ENCODE measurements around the gene C19orf38.

C19orf38 gene

GRCh38 chr19:10848230-10848856 lies at the start of gene C19orf38:
TSS of gene C19orf38 (plus strand) at chr19:10848415. CDS start at chr19:10848509, 94 bp downstream.
- DNase-seq: peak; percentile 28
- ATAC-seq: peak; percentile 57

DNA sequence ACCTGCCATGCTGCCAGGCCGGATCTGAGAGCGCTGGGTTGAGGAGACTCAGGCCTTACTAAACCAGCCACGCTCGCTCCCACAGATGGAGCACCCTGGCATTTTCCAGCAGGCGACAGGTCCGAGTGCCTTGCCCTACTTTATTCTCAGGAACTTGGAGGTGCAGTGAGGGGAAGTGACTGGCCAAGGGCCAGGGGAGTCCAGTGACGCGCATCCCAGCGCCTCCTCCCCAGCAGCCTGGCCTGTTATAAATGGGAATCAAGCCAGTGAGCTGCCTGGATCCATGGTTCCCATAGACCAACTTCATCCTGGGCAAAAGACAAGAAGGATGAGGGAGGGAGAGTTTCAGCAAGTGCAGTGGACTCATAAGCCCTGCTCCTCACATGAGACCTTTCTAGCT lies 47.7 kb upstream of the C19orf38 start:
- no peak for DNase-seq
- ATAC-seq: no peak

DNA sequence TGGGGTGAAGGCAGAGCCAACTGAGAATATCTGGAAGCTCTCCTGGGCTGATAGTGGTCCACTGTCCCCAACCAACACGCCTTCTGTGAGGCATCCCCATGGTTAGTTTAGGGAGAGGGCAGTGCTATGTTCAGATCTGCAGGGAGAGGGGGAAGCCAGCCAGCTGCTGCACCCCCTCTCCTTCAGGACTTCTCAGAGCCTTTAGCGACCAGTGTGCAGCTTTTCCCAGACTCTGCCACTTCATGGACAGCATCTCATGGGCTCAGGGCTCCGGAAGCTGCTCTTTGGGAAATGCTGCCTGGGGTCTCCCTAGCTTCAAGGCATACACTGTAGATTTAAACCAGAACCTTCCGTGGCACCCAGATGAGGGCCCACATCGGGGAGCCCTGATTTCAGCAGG lies 45.7 kb upstream of the C19orf38 start:
- no peak for ATAC-seq
- DNase-seq: no peak

GRCh38 chr19:10803252-10803651 lies 45.0 kb upstream of the C19orf38 start:
- no peak for DNase-seq
- ATAC-seq: no peak

GRCh38 chr19:10805065-10805757 lies 43.0 kb upstream of the C19orf38 start:
- DNase-seq (no peak), ATAC-seq (no peak)

GRCh38 chr19:10805758-10806247 lies 42.4 kb upstream of the C19orf38 start:
- ATAC-seq: no peak
- DNase-seq: no peak

- peak; percentile 30 for DNase-seq
- ATAC-seq: peak; percentile 53
Observed at GRCh38 chr19:10808937-10809649, 39.1 kb upstream of the C19orf38 start.

GRCh38 chr19:10809651-10810285 lies 38.4 kb upstream of the C19orf38 start:
- DNase-seq (no peak), ATAC-seq (no peak)

DNA sequence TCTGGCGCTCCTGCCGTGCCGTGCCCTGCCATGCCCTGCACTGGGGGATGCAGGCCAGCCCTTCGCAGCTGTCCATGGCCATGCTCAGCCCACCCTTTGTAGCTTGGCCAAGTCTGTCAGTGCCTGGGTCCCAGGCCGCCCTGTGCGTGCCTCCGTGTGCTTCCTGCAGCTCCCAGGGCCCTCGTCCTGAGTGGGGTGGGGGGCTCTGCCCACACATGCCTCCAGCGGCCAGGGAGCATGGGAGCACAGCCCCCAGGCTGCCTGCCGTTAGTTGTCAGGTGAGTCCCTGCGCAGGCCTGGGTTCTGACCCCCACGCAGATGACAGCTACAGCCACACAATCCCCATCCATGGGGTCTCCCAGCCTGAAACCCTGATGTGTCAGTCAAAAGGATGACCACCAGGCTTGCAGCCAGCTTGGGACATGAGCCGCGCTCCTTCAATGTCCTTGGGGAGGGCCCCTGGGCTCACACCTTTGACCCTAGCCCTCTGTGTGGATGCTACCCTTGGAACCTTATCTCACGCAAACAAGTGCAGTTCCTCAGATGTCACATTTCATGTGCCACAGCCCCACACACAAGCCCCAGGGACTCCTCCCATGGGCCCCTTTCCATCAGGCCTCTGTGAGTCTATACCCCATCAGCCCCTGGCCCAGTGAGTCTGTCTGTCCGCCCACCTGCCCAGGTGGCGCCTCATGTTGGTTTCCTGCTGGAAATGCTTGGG lies 36.7 kb upstream of the C19orf38 start:
- DNase-seq (no peak), ATAC-seq (no peak)

DNA sequence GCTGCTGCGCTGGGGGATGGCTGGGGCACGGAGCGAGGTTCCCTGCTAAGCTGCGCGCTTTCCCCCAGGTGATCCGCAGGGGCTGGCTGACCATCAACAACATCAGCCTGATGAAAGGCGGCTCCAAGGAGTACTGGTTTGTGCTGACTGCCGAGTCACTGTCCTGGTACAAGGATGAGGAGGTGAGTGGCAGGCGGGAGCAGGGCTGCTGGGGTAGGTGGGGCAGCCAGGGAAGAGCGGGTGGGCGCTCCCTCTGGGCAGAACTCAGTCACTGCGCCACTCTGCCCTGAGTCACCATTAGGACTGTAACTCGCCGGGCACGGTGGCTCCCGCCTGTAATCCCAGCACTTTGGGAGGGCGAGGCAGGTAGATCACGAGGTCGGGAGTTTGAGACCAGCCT lies 36.0 kb upstream of the C19orf38 start:
- ATAC-seq (no peak), DNase-seq (no peak)

- peak; percentile 62 for ATAC-seq
Observed at GRCh38 chr19:10812902-10813404, 35.3 kb upstream of the C19orf38 start.

DNA sequence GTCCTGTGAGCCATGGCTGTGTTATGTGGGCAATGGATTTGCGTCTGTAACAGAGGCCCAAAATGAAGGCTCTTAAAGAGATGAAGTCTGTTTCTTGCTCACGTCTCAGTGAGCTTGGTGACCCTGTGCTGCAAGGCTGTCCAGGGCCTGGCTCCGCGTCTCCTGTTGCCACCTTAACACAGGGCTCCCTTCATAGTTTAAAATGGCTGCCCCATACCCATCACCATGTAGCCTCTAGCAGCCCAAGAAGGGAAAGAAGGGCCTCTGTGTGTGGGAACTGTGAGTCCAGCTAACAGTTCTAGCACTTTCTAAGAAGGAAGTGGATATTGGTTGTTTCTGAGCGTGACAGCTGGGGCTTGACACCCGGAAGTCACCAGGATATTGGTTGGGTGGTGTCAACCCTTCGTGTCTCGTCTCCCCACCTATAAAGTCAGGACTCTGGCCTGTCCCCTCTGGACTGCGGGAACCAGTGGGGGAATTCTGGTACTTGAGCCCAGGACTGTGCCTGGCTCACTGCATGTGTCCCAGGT lies 33.1 kb upstream of the C19orf38 start:
- no peak for ATAC-seq
- DNase-seq: no peak

More at GRCh38 chr19:10812902-10813404, 35.3 kb upstream of the C19orf38 start:
- DNase-seq: peak; percentile 55

- ATAC-seq: no peak
- no peak for DNase-seq
Observed at GRCh38 chr19:10815969-10816644, 32.1 kb upstream of the C19orf38 start.

DNA sequence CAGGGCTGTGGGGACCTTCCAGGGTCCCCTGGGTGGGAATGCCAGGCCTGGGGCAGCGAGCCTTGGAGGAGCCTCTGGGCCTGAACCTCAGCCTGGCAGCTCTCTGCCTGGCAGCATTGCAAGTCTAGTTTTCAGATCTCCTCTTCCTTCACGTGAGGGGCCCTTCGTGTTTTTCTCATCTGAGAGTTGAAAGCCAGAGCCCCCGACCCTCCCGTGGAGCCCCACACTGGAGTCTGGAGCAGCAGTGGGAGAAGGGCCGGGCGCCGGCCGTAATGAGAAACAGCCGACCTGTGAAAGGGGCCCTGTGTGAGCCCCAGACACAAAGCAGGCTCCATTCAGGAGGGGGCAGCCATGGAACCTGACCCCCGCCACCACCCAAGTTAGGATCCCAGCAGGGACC lies 31.5 kb upstream of the C19orf38 start:
- DNase-seq: no peak
- ATAC-seq: no peak

GRCh38 chr19:10817291-10818038 lies 30.8 kb upstream of the C19orf38 start:
- ATAC-seq (no peak), DNase-seq (no peak)

DNA sequence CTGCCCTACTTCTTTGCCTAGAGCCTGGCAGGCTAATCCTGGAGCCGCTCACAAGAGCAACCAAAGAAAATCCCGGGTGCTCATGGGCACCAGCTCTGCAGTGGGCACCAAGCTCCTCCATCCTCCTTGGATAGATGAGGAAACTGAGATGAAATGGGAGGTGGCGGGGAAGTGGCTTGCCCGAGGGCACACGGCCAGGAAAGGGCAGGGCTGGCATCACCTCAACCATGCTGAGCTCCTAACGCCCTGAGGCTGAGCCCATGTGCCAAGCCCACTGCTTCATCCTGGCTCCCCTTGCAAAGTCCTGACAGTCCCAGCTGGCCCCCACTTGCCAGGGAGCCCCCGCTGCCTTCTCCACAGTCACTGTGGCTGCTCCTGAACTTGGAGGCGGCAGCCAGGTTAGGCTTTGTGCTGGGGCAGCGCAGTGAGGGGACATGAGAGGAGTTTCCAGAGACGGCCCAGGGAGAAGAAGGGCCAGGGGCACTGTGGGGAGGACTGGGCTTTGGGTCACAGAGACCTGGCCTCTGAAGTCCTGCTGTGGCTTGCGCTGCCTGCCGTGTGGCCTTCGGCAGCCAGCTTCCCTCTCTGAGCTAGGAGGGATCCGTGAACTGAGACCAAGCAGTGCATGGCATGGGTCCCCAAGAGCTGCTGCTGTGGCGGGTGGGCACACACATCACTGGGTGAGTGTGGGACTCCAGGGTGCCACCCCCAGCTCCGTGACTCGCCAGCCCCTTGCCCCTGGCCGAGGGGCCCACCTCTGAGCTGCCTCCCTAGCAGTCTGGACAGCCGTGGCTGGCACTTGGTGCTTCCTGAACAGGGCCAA lies 29.7 kb upstream of the C19orf38 start:
- DNase-seq: no peak
- ATAC-seq: no peak

DNA sequence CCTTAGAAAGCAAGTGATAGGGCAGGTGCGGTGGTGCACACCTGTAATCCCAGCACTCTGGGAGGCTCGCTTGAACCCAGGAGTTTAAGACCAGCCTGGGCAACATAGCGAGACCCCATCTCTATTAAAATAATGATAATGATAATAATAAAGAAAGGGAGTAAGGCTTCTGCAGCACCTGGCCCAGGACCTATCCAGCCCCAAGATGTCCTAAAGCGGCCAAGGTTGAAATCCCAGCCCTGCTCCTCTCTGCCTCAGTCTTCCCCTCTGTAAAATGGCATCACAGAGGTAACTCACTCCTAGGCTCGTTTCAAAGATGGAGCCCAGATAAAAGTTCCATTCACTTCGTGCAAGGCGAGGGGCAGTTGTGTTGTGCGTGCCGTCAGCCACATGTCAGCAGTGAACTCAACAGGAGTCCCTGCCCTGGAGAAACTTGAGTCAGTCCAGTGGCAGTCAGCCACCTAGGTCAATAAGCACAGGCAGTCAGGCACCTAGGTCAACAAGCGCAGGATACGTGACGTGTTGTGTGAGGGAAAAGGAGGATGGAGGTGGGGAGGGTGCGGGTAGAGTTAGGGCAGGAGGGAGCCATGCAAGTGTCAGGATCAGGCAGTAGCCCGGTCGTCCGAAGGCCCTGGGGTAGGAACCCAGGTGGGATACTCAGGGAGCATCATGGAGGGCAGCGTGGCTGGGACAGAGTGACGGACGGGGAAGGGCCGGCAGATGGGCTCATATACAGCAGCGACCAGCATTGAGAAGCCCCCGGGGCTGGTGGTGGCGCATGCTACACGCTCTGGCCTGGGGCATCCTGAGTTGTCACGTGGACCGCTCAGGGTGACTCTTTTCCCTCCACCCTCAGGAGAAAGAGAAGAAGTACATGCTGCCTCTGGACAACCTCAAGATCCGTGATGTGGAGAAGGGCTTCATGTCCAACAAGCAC lies 28.8 kb upstream of the C19orf38 start:
- DNase-seq (no peak), ATAC-seq (no peak)

DNA sequence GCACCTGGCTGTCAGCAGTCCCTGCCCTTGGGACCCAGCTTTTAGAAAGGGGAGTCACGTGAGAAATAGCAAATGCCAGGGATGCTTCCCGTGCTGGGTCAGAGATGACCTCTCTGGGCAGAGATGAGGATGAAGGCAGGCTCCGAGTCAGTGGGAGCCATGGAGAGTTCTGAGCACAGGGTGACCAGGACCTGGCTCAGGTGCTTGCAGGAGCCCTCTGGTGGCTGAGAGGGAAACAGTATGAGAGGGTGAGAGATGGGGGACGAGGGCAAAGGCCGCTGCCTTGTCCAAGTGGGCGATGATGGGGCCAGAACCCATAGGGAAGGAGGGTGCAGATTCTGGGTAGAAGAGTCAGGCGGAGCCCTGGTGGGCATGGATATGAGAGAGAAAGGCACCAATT lies 28.0 kb upstream of the C19orf38 start:
- peak; percentile 50 for ATAC-seq
- DNase-seq: no peak

Measured in stimulated activated naive CD8-positive, alpha-beta T cell treated with anti-CD3 and anti-CD28 coated beads, Interleukin-15, Interleukin-2, amounts not matched to agents 100 U/mL and 50 U/mL, for 24 hours (primary cell).